ENCODE measurements around the gene PHLPP2. TPM values are rescaled to one million over a fixed set of nuclear protein-coding genes. Genes with fewer than 3 reads are reported as not detected.
"Not testable (repeated sequence)": the region's sequence is repeated elsewhere in the genome, so short reads cannot be mapped to it uniquely, and the experiment has no call there.

The PHLPP2 gene
- total RNA-seq, 1 donor from 2014 or later: 8.4 TPM

GRCh38 chr16:71689901-71690300, 34.6 kb downstream of the PHLPP2 start:
- no peak for TF ChIP-seq CTCF (IDR thresholded peaks at IDR 0.05)
- Histone ChIP-seq H3K27ac (no peak overlapping the region), H3K4me1 (no peaks in the 10 kb centered on the region), H3K9me3 (no peaks in the 10 kb centered on the region), H3K36me3 (peaks cover 8 to 24% of the 10 kb centered on the region in 2 donors), H3K27me3 (no peaks in the 10 kb centered on the region), H3K4me3 (no peak overlapping the region)
- DNase-seq (ENCODE audit: low spot score in 2 of 2): no peak
- intact Hi-C loops (cut with DNase I): no loop called here

- Histone ChIP-seq H3K4me1 (no peaks in the 10 kb centered on the region), H3K9me3 (no peaks in the 10 kb centered on the region), H3K36me3 (peaks cover 18 to 43% of the 10 kb centered on the region in 2 donors), H3K27me3 (no peaks in the 10 kb centered on the region), H3K4me3 (no peak overlapping the region), H3K27ac (no peak overlapping the region)
- no peak for TF ChIP-seq CTCF (IDR thresholded peaks at IDR 0.05)
- intact Hi-C loops (cut with DNase I): no loop called here
- no peak for DNase-seq (ENCODE audit: low spot score in 2 of 2)
Observed at GRCh38 chr16:71687861-71688260, 36.6 kb downstream of the PHLPP2 start.

GRCh38 chr16:71684280-71684679, 40.2 kb downstream of the PHLPP2 start:
- peaks cover 22 to 60% of the 10 kb centered on the region in 2 donors for H3K36me3 ChIP-seq
- H3K27ac ChIP-seq; H3K4me3 ChIP-seq; intact Hi-C loops (cut with DNase I); H3K27me3 ChIP-seq; H3K9me3 ChIP-seq; DNase-seq (ENCODE audit: low spot score in 2 of 2); H3K4me1 ChIP-seq: not testable (repeated sequence)

GRCh38 chr16:71681360-71681759, 43.1 kb downstream of the PHLPP2 start:
- TF ChIP-seq CTCF (IDR thresholded peaks at IDR 0.05): no peak

GRCh38 chr16:71676236-71676635, 48.3 kb downstream of the PHLPP2 start:
- Histone ChIP-seq H3K4me3 (no peak overlapping the region), H3K9me3 (no peaks in the 10 kb centered on the region), H3K27me3 (no peaks in the 10 kb centered on the region), H3K4me1 (no peaks in the 10 kb centered on the region), H3K36me3 (peaks cover 30 to 85% of the 10 kb centered on the region in 2 donors), H3K27ac (no peak overlapping the region)
- intact Hi-C loops (cut with DNase I): no loop called here
- no peak for DNase-seq (ENCODE audit: low spot score in 2 of 2)
- TF ChIP-seq CTCF (IDR thresholded peaks at IDR 0.05): no peak

More at GRCh38 chr16:71681360-71681759, 43.1 kb downstream of the PHLPP2 start:
- no peak overlapping the region for H3K4me3 ChIP-seq
- no peak overlapping the region for H3K27ac ChIP-seq
- no peaks in the 10 kb centered on the region for H3K4me1 ChIP-seq
- no peaks in the 10 kb centered on the region for H3K27me3 ChIP-seq
- intact Hi-C loops (cut with DNase I): no loop called here
- no peaks in the 10 kb centered on the region for H3K9me3 ChIP-seq
- peaks cover 36 to 80% of the 10 kb centered on the region in 2 donors for H3K36me3 ChIP-seq
- DNase-seq (ENCODE audit: low spot score in 2 of 2): no peak

- Histone ChIP-seq H3K36me3 (peaks cover 27 to 87% of the 10 kb centered on the region in 2 donors), H3K9me3 (no peaks in the 10 kb centered on the region), H3K27me3 (no peaks in the 10 kb centered on the region), H3K27ac (no peak overlapping the region), H3K4me1 (no peaks in the 10 kb centered on the region), H3K4me3 (no peak overlapping the region)
- intact Hi-C loops (cut with DNase I): no loop called here
- DNase-seq (ENCODE audit: low spot score in 2 of 2): no peak
- TF ChIP-seq CTCF (IDR thresholded peaks at IDR 0.05): no peak
Observed at GRCh38 chr16:71675380-71675779, 49.1 kb downstream of the PHLPP2 start.

Measured in ascending aorta (tissue), 2 donors.